ENCODE results near the gene SGMS2.

- no peak for TF ChIP-seq CTCF (IDR thresholded peaks at IDR 0.05)
- TF ChIP-seq GTF2I (CRISPR knock-in tag; conservative IDR thresholded peaks at IDR 0.05) = no peak
- no peak for TF ChIP-seq STAT6 (CRISPR knock-in tag; conservative IDR thresholded peaks at IDR 0.05; ENCODE audit: low read depth)
- TF ChIP-seq ATF3 (CRISPR knock-in tag; conservative IDR thresholded peaks at IDR 0.05) = no peak
Observed at GRCh38 chr4:107800706-107801105, 24.0 kb upstream of the SGMS2 start.
